Heart left ventricle (tissue), 13 donors: ENCODE data around the gene ABCA13.

ENCODE experiments used
- CTCF ChIP-seq, 12 donors: fragments of 200-600 bp; sonication (generic) in 4 of 12; IDR thresholded peaks; one replicate each; pipeline versions ENCODE4 v1.5.0 to v1.8.0; 2018 to 2022; ENCODE audit warnings: antibody characterized with exemption in 12 of 12, mild to moderate bottlenecking in 5 of 12
- POLR2A ChIP-seq, 2 donors: fragments of 450-650 bp; IDR thresholded peaks; one replicate each; pipeline ENCODE4 v1.6.1; 2017; ENCODE audit warnings: antibody characterized with exemption in 2 of 2, mild to moderate bottlenecking in 2 of 2, moderate library complexity in 2 of 2
- donor health status: ischemic (EF 13 %, LVEDD 7.1; RV severe dilation, severe dysfunction).
- donor health status: DM: no; HTN: yes; CAD: no.
- donor health status: DM: no; HTN: no; CAD: no.
- donor health status: ischemic (EF 25% LVEDD 6.9; RV normal size, moderate dysfunction).
- donor health status: ischemic (EF 25% LVEDD 5.7; RV mildly dilated, moderate dysfunction).
- donor health status: ischemic (EF 35%, LVEDD 5.7; RV mildly dilated, moderate dysfunction).
- donor health status: nonischemic (EF 11% LVEDD 7.7; RV severe dilation, severe dysfunction).
- donor health status: DM: yes; HTN: yes; CAD: no.
- donor health status: PGD.
- donor health status: ischemic (EF 29% LVEDD 5.4; RV normal size, mild dysfunction).
- donor health status: nonischemic (EF 23%, LVEDD 6.1; RV moderate dilation, normal function).

GRCh38 chr7:48471196-48471595 is 299.9 kb downstream of the ABCA13 start:
- TF ChIP-seq CTCF (IDR thresholded peaks at IDR 0.05) (no peak), POLR2A (IDR thresholded peaks at IDR 0.05) (no peak)
